AML-193 (cell line): ENCODE measurements around the gene ZACN.

ENCODE experiments used
- DNase-seq, 2 experiments: peaks; one replicate each; lab custom pipeline; 2025; lab: John Stamatoyannopoulos, UW

Gene ZACN

GRCh38 chr17:76082326-76083251 is 3.6 kb downstream of the ZACN start:
- DNase-seq: no peak

GRCh38 chr17:76083536-76084182 is 4.7 kb downstream of the ZACN start:
- no peak for DNase-seq

- no peak for DNase-seq
Observed at GRCh38 chr17:76085066-76085730, 6.2 kb downstream of the ZACN start.

- DNase-seq: no peak
Observed at GRCh38 chr17:76085731-76086366, 6.9 kb downstream of the ZACN start.

GRCh38 chr17:76086384-76086783 is 7.4 kb downstream of the ZACN start:
- no peak for DNase-seq

GRCh38 chr17:76087531-76087930 is 8.5 kb downstream of the ZACN start:
- DNase-seq: no peak

GRCh38 chr17:76088041-76088867 is 9.3 kb downstream of the ZACN start:
- no peak for DNase-seq

- DNase-seq: no peak
Observed at GRCh38 chr17:76088868-76089576, 10.0 kb downstream of the ZACN start.

GRCh38 chr17:76089680-76090516 is 10.9 kb downstream of the ZACN start:
- no peak for DNase-seq

- no peak for DNase-seq
Observed at GRCh38 chr17:76090517-76091129, 11.6 kb downstream of the ZACN start.

GRCh38 chr17:76091526-76092286 is 12.7 kb downstream of the ZACN start:
- no peak for DNase-seq

- no peak for DNase-seq
Observed at GRCh38 chr17:76092526-76093413, 13.8 kb downstream of the ZACN start.

GRCh38 chr17:76094046-76094445 is 15.1 kb downstream of the ZACN start:
- no peak for DNase-seq

GRCh38 chr17:76095943-76096342 is 17.0 kb downstream of the ZACN start:
- DNase-seq: no peak

GRCh38 chr17:76097716-76098295 is 18.8 kb downstream of the ZACN start:
- DNase-seq: no peak

- no peak for DNase-seq
Observed at GRCh38 chr17:76102944-76103273, 23.9 kb downstream of the ZACN start.
